HT-29 (cell line): ENCODE data around the gene PQBP1. TPM values are rescaled to one million over a fixed set of nuclear protein-coding genes. Genes with fewer than 3 reads are reported as not detected.
"Not testable (repeated sequence)": the region's sequence is repeated elsewhere in the genome, so short reads cannot be mapped to it uniquely, and the experiment has no call there.

Experiments used
- DNase-seq: peaks from one replicate; pipeline ENCODE4 v3.0.0-alpha.2; 2015; ENCODE audit warnings: low spot score
- total RNA-seq: library from RNA; depleted of rRNA; stranded (reverse); fragments of >200 nt; shearing (Covaris generic); gene quantifications from 2 replicates; pipeline ENCODE4 v1.2.3, GENCODE V29; 2014; rRNA removed

Gene PQBP1, protein sequence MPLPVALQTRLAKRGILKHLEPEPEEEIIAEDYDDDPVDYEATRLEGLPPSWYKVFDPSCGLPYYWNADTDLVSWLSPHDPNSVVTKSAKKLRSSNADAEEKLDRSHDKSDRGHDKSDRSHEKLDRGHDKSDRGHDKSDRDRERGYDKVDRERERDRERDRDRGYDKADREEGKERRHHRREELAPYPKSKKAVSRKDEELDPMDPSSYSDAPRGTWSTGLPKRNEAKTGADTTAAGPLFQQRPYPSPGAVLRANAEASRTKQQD
- total RNA-seq, result 86.3 and 97.5 TPM in 2 replicates

DNA sequence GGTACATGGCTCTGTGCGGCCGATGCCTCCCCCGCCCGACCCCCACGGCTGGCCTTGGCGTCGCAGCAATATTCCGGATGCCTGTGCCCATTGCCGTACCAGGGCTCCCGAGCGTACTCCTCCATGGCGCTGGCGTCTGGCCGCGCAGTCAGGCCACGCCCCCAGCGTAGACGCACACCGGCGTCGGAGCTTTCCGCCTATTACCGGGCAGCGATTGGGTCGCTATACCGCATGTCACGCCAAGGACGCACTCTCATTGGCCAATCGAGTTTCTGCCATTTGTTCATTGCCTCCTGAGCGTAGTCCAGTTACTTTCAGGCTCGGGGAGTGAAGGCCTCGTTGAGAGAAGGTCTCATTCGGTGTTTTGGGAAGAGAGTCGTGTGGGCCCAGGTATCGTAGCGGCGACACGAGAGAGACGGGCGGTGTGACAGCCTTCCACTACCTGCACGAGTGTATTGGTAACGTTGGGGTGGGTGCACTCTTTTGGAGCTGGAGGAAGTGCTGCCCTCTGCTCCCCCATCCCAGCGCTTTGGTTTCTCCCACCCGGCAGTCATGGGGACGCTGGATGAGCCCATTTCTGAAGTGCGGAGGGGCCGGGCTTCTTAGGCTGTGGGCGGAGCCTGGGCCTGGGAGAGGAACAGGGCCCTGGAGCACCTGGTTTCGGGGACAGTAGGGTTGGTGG is at the start of gene PQBP1, which contains the start of gene TIMM17B:
Gene PQBP1, plus strand, starts transcription at position 306 of the 682 bp plus-strand sequence. CDS start 580 bp downstream, outside the sequence.
Gene TIMM17B, minus strand, starts transcription at position 144 of the 682 bp plus-strand sequence. Its CDS starts 19 bp downstream, at position 125.
- DNase-seq, result peak; percentile 95

DNA sequence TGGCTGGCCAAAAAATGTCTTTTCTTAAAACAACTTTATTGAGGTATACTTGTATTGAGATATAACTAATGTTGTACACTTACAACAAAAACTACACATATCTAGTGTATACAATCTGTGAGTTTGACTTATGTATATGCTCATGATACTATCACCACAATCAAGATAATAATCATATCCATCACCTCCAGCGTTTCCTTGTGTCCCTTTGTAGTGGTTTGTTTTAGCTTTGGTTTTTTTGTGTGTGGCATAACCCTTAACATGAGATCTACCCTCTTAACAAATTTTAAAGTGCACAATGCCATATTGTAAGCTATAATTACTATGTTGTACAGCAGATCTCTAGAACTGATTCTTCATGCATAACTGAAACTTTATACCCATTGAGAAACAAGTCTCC is 48.9 kb upstream of the PQBP1 start:
- DNase-seq, result no peak

DNA sequence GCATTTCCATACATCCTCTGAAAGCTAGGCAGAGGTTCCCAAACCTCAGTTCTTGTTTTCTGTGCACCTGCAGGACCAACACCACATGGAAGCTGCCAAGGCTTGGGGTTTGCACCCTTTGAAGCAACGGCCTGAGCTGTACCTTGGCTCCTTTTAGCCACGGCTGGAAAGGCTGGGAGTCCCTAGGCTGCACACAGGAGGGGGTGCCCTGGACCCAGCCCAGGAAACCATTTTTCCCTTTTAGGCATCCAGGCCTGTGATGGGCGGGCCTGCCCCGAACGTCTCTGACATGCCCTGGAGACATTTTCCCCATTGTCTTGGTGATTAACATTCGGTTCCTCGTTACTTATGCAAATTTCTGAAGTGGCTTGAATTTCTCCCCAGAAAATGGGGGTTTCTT is 44.9 kb upstream of the PQBP1 start:
- DNase-seq, result no peak

DNA sequence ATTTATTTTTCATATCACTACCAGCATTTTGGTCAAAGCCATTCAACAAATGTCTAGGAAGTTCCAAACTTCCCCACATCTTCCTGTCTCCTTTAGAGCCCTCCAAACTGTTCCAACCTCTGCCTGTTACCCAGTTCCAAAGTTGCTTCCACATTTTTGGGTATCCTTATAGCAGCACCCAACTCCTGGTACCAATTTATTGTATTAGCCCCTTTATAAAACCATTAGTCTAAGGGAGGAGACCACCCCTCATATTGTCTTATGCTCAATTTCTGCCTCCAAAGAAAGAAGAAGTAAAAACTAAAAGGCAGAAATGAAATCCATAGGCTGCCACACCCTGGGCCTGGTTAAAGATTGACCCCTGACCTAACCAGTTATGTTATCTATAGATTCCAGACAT is 44.2 kb upstream of the PQBP1 start:
- DNase-seq, result not testable (repeated sequence)

DNA sequence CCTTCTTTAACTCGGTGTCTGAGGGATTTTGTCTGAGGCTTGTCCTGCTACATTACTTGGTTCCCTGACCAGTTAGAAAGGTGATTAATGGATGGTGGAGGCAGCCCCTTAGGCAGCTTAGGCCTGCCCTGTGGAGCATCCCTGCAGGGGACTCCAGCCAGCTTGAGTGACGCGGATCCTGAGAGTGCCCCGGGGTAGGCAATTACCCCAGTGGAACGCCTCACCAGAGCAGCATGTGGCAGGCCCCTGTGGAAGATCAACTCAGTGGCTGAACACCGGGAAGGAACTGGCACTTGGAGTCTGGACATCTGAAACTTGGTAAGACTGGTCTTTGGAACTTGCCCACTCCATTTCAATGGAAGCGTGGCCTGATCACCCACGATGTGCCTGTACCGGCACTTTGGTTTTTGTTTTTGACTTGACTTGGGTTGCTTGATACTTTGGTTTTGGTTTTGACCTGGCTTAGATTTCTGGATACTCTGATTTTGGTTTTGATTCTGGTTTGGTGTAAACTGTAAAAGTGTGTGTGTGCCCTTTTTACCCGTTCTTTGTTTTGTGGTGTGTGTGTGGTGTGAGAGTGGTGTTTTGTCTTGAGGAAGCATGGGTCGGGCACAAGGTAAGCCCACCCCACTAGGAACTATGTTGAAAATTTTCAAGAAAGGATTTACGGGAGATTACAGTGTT is 43.5 kb upstream of the PQBP1 start:
- DNase-seq, result not testable (repeated sequence)

DNA sequence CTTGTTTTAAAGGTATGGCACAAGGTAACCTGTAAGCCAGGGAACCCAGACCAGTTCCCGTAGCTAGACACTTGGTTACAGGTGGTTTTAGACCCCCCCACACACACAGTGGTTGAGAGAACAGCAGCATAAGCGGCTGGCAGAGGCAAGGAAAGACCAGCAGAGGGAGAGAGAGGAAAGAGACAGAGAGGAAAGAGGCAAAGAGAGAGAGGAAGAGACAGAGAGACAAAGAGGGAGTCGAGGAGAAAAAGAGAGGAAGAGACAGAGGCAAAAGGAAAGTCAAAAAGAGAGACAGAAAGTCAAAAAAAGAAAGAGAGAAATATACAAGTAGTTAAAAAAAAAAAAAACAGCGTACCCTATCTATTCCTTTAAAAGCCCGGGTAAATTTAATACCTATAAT is 42.8 kb upstream of the PQBP1 start:
- peak; percentile 50 for DNase-seq

DNA sequence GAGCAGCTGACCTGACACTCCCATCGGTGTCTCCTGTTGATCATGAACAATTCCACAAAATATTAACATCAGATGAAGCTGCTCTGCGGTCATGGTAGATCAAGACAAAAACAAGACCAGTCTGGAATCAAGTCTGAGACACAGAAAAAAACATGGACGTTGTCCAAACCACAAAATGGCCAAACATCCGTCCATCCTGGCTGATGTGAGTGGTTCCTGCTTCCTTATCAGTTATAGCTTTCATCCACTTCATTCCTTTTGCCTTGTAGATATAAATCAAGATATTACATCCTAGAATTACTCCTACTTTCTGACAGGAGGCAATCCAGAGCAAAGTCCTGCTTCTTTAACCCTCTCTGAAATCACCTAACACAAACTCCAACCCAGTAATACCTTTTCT is 33.5 kb upstream of the PQBP1 start:
- peak; percentile 65 for DNase-seq

DNA sequence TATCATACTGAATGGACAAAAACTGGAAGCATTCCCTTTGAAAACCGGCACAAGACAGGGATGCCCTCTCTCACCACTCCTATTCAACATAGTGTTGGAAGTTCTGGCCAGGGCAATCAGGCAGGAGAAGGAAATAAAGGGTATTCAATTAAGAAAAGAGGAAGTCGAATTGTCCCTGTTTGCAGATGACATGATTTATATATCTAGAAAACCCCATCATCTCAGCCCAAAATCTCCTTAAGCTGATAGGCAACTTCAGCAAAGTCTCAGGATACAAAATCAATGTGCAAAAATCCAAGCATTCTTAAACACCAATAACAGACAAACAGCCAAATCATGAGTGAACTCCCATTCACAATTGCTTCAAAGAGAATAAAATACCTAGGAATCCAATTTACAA is 25.7 kb upstream of the PQBP1 start:
- not testable (repeated sequence) for DNase-seq

DNA sequence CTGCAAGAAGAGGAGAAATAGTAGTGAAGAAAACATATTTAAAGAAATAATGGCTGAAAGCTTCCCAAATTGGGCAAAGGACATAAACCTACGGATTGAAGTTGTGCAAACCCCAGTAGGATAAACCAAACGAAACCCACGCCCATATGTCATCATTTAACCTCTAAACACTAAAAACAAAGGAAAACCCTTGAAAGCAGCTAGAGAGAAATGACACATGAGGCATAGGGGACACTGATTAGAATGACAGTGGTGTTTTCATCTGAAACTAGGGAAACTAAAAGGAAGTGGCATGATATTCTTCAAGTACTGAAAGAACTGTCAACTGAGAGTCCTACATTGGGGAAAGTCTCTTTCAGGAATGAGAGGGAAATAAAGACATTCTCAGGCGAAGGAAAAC is 20.8 kb upstream of the PQBP1 start:
- DNase-seq, result not testable (repeated sequence)

DNA sequence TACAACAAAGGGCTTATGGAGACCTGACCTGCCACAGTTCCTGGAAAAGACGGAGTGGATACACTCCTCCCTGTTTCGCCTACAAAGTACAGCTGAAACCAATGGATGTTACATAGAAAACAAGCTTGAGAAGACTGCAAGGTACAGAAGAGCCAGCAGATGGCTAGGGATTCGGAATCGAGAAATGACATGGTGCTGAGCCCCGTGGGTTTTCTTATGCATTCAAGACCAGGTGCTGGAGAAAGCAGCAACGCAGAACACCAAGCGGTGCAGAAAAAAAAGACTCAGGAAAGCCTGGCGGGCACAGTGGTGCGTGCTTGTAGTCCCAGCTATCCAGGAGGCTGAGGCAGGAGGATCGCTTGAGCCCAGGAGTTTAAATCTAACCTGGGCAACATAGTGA is 14.0 kb upstream of the PQBP1 start:
- DNase-seq, result peak; percentile 24

DNA sequence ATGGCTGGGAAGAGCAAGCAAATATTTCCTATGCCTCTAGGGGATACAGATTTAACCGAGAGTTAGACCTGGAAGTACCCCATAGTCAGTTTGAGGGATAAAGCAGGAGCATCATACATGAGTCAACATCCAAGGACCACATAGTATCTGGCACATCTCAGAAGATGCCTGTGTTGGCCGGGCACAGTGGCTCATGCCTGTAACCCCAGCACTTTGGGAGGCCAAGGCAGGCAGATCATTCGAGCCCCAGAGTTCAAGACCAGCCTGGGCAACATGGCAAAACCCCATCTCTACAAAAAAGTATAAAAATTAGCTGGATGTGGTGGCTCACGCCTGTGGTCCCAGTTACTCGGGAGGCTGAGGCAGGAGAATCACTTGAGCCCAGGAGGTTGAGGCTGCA is 11.1 kb upstream of the PQBP1 start:
- not testable (repeated sequence) for DNase-seq

DNA sequence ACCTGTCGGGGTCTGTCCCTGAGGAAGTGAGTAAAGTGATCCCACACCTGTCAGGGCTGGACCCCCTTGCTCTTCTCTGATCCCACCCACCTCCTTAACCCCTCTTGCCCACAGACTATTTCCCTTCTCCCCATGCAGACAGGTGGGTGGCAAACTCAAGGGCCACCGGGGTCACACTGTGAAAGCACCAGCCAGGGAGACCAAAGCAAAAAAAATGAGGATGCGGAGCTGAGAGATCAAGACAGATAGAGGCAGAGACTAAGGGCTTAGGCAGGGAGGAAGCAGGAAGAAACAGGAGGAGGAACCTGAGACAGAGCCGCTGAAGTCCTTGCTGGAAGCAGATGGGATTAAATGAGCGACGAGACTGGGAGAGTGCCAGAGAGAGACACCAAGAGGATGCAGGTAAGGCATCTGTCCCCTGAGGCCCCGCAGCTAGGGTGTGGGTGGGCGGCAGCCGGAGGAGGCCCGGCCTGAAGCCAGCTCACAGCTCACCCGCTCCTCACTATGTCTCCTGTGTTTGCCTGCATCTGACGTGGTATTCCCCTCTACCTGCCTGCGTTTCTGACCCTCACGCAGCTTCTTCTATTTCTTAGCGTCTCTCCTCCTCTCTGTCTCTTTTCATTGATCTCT is 7.3 kb upstream of the PQBP1 start:
- DNase-seq, result no peak

DNA sequence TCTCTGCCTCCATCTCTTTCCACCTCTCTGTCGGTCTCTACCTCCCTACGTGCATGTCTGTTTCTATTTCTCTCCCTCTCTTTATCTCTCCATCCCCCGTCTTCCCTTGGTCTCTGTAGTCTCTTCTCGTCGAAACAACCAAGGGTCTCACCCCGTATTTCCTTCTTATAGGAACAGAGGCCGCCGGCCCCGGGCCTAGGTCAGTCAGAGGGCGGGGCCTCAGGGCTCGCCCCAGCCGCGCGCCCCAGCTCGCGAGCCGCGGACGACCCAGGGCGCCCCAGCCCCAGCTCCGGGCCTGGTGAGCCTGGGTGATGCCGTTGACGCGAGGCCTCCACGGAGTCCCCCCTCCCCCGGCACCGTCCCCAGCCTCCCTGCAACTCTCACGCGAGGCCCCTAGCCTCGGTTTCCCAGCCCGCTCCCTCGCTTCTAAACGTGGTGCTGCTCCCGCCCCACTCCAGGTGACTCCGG is 6.8 kb upstream of the PQBP1 start:
- no peak for DNase-seq

DNA sequence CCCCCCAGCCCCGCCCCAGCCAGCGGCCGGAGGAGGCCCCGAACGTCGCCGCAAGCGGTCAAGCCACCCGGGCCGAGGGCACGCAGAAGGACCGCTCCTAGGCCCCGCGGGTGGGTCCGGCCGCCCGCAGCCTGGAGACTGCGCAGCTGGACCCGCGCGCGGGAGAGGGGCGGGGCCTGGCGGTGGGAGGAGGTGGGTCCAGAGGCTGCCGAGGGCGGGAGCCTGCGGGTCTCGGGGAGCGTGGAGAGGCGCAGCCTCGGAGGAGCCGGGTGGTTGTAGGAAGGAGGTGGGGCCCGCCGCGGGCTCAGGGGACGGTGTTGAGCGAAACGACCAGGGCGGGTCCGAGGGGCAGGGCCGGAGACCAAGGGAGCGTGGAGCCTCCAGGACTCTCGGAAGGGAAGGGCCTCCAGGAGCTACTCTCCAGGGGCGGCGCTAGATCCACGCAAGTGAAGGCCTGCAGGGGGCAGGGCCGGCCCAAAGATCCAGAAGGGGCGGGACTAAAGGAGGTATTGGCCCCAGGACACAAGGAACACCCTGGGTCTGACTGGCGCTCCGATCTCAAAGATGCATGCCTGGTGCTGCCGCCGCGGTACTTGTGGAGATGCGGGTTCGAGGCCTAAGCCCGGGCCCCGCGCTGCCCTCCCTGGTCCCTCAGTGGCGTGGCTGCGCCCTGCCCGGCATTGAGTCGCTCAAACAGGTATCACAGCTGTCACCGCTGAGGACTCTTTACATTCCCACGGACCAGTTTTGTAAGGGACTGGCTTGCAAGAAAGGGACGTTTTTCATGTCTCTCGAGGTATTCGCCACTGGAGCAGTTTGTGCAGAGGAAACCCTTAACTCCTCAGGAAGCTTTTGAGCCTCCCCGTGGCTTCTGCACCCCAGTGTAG is 6.1 kb upstream of the PQBP1 start:
- peak; percentile 84 for DNase-seq

DNA sequence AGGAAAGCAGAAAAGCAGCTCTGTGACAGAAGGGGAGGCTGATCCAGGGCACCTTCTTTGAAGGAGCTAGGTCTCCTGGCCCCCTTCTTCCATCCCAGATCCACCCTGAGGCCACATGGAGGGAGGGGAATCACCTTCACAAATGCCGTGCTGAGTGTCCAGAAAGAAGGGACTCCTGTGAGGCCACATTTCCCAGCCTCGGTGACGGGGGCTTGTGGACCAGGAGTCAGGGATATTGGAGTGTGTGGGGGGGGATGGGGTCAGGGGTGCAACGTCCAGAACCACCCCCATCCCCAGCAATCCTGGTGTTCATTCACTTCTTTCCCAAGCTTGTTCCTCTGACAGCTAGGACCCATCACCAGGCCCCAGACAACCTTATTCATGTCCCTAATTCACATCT is 4.8 kb upstream of the PQBP1 start:
- no peak for DNase-seq

DNA sequence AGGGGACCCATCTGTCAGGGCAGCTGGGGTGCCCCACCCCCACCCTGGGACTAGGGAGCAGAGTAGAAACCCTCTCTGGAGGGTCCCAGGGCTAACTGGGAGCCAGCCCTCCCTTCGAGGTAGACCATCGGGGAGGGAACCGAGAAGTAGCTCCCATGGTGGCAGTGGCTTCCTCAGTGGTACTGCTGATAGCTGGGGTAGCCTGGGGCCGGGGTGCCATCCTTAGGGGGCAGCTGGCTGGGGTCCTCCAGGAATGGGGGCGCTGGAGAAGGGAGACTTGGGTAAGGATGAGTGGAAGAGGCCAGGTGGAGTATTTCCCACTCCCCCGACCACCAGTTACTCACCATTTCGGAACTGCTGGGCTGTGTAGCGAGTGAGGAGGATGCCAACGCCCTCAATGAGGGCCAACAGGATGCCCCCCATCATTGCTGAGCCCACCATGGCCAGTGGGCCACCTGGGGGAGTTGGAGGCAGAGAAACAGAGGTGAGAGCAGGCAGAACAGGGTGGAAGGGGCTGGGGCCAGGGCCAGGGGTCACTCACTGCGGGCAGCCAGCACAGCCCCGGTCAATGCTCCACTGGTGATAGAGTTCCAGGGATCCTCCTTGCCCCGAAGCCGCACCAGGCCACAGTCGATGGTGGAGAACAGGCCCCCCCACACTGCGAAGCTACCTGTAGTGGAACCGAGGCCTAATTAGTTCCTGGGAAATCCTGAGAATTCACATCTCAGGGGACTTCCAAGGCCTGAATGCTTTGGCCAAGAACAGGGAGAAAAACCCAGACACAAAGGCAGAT is 4.0 kb upstream of the PQBP1 start:
- no peak for DNase-seq

DNA sequence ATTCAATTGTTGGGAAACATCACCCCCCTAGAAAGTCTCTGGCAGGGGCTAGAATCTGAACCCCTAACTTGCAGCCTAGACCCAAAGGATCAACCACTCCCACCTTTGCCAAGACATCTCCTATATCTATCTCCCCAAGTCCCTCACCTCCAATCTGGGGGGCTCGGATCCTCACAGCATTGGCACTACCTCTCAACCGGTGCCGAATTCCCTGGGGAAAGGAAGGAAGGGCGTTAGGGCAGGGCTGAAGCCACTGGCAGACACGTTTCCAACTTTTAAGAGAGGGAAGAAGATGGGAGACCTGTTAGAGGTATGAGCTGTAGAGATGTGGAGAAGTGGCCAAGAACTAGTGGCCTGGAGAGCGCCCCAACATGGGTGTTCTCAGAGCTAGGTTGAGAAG is 2.8 kb upstream of the PQBP1 start:
- DNase-seq, result no peak

DNA sequence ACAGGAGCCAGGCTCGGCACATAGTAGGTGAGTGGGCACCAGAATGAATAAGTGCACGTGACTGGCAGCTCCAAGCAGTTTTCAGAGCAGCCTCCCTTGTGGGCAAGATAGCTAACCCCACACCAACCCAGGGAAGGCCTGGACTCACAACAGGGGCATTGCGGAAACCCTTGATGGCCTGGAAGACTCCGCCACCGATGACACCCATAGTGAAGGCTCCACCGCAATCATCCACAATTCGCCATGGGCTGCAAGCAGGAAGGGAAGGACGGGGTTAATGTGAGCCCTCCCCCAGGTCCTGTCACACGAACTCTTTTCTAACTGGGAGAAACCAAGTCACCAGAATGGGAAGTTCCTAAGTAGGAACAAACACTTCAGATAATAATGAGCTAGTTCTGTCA is 1.1 kb upstream of the PQBP1 start:
- no peak for DNase-seq

DNA sequence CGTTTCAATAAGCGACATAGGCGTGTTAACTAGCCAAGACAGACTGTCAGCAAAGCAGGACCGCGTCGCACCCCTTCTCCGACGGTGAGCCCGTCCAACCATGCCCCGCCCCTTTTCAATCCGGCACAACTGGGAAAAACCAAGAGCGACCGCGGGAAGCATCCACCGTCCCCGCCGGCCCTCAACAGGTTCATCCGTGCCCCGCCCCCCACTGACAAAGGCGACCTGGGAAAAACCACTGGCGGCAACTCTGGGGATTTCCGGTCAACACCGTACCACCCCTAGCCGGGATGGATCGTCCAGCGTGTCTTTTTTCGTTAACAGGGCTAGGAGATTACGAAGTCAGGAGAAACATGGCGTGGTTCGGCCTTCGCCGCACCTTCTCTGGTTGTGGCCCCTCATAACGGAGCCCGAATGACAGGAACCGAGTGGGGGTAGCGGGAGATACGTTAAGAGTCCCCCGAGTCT is 539 bp upstream of the PQBP1 start:
- peak; percentile 90 for DNase-seq

DNA sequence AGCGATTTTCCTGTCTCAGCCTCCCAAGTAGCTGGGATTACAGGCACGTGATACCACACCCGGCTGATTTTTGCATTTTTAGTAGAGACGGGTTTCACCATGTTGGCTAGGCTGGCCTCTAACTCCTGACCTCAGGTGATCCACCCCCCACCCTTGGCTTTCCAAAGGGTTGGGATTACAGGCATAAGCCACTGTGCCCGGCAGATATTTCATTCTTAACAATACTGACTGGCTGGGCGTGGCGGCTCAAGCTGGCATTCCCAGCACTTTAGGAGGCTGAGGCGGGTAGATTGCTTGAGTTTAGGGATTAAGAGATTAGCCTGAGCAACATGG is 1.3 kb downstream of the PQBP1 start:
- DNase-seq, result no peak
